ENCODE measurements around the gene IPO4.

IPO4 gene

GRCh38 chr14:24176599-24176998, 12.0 kb downstream of the IPO4 start:
- no peak for DNase-seq (ENCODE audit: low read depth)

- DNase-seq (ENCODE audit: low read depth), result no peak
Measured at GRCh38 chr14:24172871-24173281, 15.7 kb downstream of the IPO4 start.

- no peak for DNase-seq (ENCODE audit: low read depth)
Measured at GRCh38 chr14:24172261-24172860, 16.3 kb downstream of the IPO4 start.

GRCh38 chr14:24171422-24172260, 17.0 kb downstream of the IPO4 start, which contains the start of gene REC8:
TSS of gene REC8 (plus strand) at chr14:24172080. CDS start at chr14:24172553, 473 bp downstream.
- peak; percentile 58 for DNase-seq (ENCODE audit: low read depth)

GRCh38 chr14:24167469-24168114, 21.0 kb downstream of the IPO4 start:
- DNase-seq (ENCODE audit: low read depth), result no peak

- no peak for DNase-seq (ENCODE audit: low read depth)
Measured at GRCh38 chr14:24165785-24166184, 22.8 kb downstream of the IPO4 start.

- DNase-seq (ENCODE audit: low read depth), result no peak
Measured at GRCh38 chr14:24164518-24164991, 24.1 kb downstream of the IPO4 start.

GRCh38 chr14:24162093-24162492, 26.5 kb downstream of the IPO4 start:
- no peak for DNase-seq (ENCODE audit: low read depth)

- DNase-seq (ENCODE audit: low read depth), result peak; percentile 98
Measured at GRCh38 chr14:24160850-24161804, 27.5 kb downstream of the IPO4 start, which contains the start of gene IRF9. TSS of gene IRF9 (plus strand) at chr14:24161265. CDS start at chr14:24162145, 880 bp downstream.

GRCh38 chr14:24160499-24160849, 28.1 kb downstream of the IPO4 start:
- DNase-seq (ENCODE audit: low read depth), result no peak

- DNase-seq (ENCODE audit: low read depth), result no peak
Measured at GRCh38 chr14:24159777-24160498, 28.7 kb downstream of the IPO4 start.

GRCh38 chr14:24157331-24157730, 31.3 kb downstream of the IPO4 start:
- no peak for DNase-seq (ENCODE audit: low read depth)

- no peak for DNase-seq (ENCODE audit: low read depth)
Measured at GRCh38 chr14:24156840-24157239, 31.8 kb downstream of the IPO4 start.

GRCh38 chr14:24155100-24155499, 33.5 kb downstream of the IPO4 start:
- no peak for DNase-seq (ENCODE audit: low read depth)

GRCh38 chr14:24151404-24152080, 37.1 kb downstream of the IPO4 start:
- DNase-seq (ENCODE audit: low read depth), result no peak

- no peak for DNase-seq (ENCODE audit: low read depth)
Measured at GRCh38 chr14:24150993-24151392, 37.6 kb downstream of the IPO4 start.

GRCh38 chr14:24150567-24150966, 38.0 kb downstream of the IPO4 start:
- DNase-seq (ENCODE audit: low read depth), result no peak

- no peak for DNase-seq (ENCODE audit: low read depth)
Measured at GRCh38 chr14:24150061-24150460, 38.6 kb downstream of the IPO4 start.

- DNase-seq (ENCODE audit: low read depth), result no peak
Measured at GRCh38 chr14:24149302-24149969, 39.2 kb downstream of the IPO4 start.

All from stimulated activated CD8-positive, alpha-beta memory T cell treated with anti-CD3 and anti-CD28 coated beads, Interleukin-12 subunit alpha, Interleukin-12 subunit beta, amount 100 ng/mL, for 1 hour (primary cell).